Measurements from ENCODE around the gene SLC27A4.

The SLC27A4 gene

GRCh38 chr9:128339761-128340690, at the start of gene SLC27A4 (continued):
- TF ChIP-seq, protein P1, sequence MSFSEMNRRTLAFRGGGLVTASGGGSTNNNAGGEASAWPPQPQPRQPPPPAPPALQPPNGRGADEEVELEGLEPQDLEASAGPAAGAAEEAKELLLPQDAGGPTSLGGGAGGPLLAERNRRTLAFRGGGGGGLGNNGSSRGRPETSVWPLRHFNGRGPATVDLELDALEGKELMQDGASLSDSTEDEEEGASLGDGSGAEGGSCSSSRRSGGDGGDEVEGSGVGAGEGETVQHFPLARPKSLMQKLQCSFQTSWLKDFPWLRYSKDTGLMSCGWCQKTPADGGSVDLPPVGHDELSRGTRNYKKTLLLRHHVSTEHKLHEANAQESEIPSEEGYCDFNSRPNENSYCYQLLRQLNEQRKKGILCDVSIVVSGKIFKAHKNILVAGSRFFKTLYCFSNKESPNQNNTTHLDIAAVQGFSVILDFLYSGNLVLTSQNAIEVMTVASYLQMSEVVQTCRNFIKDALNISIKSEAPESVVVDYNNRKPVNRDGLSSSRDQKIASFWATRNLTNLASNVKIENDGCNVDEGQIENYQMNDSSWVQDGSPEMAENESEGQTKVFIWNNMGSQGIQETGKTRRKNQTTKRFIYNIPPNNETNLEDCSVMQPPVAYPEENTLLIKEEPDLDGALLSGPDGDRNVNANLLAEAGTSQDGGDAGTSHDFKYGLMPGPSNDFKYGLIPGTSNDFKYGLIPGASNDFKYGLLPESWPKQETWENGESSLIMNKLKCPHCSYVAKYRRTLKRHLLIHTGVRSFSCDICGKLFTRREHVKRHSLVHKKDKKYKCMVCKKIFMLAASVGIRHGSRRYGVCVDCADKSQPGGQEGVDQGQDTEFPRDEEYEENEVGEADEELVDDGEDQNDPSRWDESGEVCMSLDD (tag by site-specific recombination; IDR thresholded peaks at IDR 0.05): peak; percentile 60; the same call in 1 of the 2 replicates
- TF ChIP-seq ZNF837 (tag by site-specific recombination; IDR thresholded peaks at IDR 0.05) (no peak), ZNF654 (tag by site-specific recombination; IDR thresholded peaks at IDR 0.05; ENCODE audit: low read depth) (no peak), YY2 (tag by site-specific recombination; IDR thresholded peaks at IDR 0.05) (no peak), ZNF426 (tag by site-specific recombination; IDR thresholded peaks at IDR 0.05) (no peak), ZFP69B (tag by site-specific recombination; IDR thresholded peaks at IDR 0.05) (no peak; the same call in 1 of the 2 replicates), ZNF394 (tag by site-specific recombination; IDR thresholded peaks at IDR 0.05; ENCODE audit: borderline replicate concordance) (no peak; the same call in 1 of the 2 replicates), ZNF677 (tag by site-specific recombination; IDR thresholded peaks at IDR 0.05) (no peak), ZBTB21 (tag by site-specific recombination; IDR thresholded peaks at IDR 0.05) (no peak), ZNF76 (tag by site-specific recombination; IDR thresholded peaks at IDR 0.05; ENCODE audit: borderline replicate concordance, low read depth) (peak; percentile 93), ZFP41 (tag by site-specific recombination; IDR thresholded peaks at IDR 0.05; ENCODE audit: borderline replicate concordance) (no peak), ZNF416 (tag by site-specific recombination; IDR thresholded peaks at IDR 0.05) (no peak), ZNF645 (tag by site-specific recombination; IDR thresholded peaks at IDR 0.05) (no peak), ZNF596 (tag by site-specific recombination; IDR thresholded peaks at IDR 0.05) (no peak), KLF7 (tag by site-specific recombination; IDR thresholded peaks at IDR 0.05; ENCODE audit: borderline replicate concordance) (peak; percentile 95), ZNF701 (tag by site-specific recombination; IDR thresholded peaks at IDR 0.05) (no peak), ZSCAN30 (tag by site-specific recombination; IDR thresholded peaks at IDR 0.05) (peak; percentile 61), ZBTB20 (tag by site-specific recombination; IDR thresholded peaks at IDR 0.05) (peak; percentile 68), ZNF571 (tag by site-specific recombination; IDR thresholded peaks at IDR 0.05) (no peak), ZNF133 (tag by site-specific recombination; IDR thresholded peaks at IDR 0.05) (no peak), ZNF404 (tag by site-specific recombination; IDR thresholded peaks at IDR 0.05) (no peak), ZSCAN5A (tag by site-specific recombination; IDR thresholded peaks at IDR 0.05) (0 out of 2 replicates have a peak, but pooled peaks have one; percentile 75), ZNF2 (tag by site-specific recombination; IDR thresholded peaks at IDR 0.05) (0 out of 2 replicates have a peak, but pooled peaks have one; percentile 62), GFI1B (tag by site-specific recombination; IDR thresholded peaks at IDR 0.05) (no peak), ZNF626 (tag by site-specific recombination; IDR thresholded peaks at IDR 0.05) (no peak), ELK4 (IDR thresholded peaks at IDR 0.05; ENCODE audit: borderline replicate concordance, low read depth, low read length) (no peak), OVOL3 (tag by site-specific recombination; IDR thresholded peaks at IDR 0.05) (no peak), SCRT1 (tag by site-specific recombination; IDR thresholded peaks at IDR 0.05; ENCODE audit: borderline replicate concordance) (peak; percentile 86)
- TF ChIP-seq, protein P2, sequence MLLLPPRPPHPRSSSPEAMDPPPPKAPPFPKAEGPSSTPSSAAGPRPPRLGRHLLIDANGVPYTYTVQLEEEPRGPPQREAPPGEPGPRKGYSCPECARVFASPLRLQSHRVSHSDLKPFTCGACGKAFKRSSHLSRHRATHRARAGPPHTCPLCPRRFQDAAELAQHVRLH (tag by site-specific recombination; IDR thresholded peaks at IDR 0.05): peak; percentile 75; the same call in 1 of the 2 replicates
- TF ChIP-seq, protein P3, sequence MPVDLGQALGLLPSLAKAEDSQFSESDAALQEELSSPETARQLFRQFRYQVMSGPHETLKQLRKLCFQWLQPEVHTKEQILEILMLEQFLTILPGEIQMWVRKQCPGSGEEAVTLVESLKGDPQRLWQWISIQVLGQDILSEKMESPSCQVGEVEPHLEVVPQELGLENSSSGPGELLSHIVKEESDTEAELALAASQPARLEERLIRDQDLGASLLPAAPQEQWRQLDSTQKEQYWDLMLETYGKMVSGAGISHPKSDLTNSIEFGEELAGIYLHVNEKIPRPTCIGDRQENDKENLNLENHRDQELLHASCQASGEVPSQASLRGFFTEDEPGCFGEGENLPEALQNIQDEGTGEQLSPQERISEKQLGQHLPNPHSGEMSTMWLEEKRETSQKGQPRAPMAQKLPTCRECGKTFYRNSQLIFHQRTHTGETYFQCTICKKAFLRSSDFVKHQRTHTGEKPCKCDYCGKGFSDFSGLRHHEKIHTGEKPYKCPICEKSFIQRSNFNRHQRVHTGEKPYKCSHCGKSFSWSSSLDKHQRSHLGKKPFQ (tag by site-specific recombination; IDR thresholded peaks at IDR 0.05): no peak

Measured in HEK293 (cell line).